ENCODE measurements around the gene EEF2KMT.
"Not testable (repeated sequence)": the region's sequence is repeated elsewhere in the genome, so short reads cannot be mapped to it uniquely, and the experiment has no call there.

GRCh38 chr16:5073771-5074170, 23.8 kb downstream of the EEF2KMT start:
- not testable (repeated sequence) for TF ChIP-seq CTCF (conservative IDR thresholded peaks at IDR 0.05); EZH2 (IDR thresholded peaks at IDR 0.05; ENCODE audit: low read depth)
